H9 (cell line): ENCODE results near the gene ERI3. TPM values are rescaled to one million over a fixed set of nuclear protein-coding genes. Genes with fewer than 3 reads are reported as not detected.

Experiments
- DNase-seq: peaks from one replicate; pipeline ENCODE4 v3.0.0-alpha.2; 2017
- H2AFZ ChIP-seq: one replicate; pipeline ENCODE4 v1.6.1; 2013; ENCODE audit warnings: mild to moderate bottlenecking, low read length, control low read depth, moderate library complexity
- H2AK5ac ChIP-seq: 2 replicates; pipeline ENCODE4 v1.6.1; 2013; ENCODE audit warnings: low read length, control low read depth, mixed read lengths; ENCODE audit not compliant: insufficient read length
- H2BK120ac ChIP-seq: one replicate; pipeline ENCODE4 v1.6.1; 2013; ENCODE audit warnings: low read depth, mild to moderate bottlenecking, low read length, control low read depth, inconsistent platforms; ENCODE audit not compliant: poor library complexity, severe bottlenecking
- H2BK12ac ChIP-seq: 2 replicates; pipeline ENCODE4 v1.6.1; 2013; ENCODE audit warnings: low read length, control low read depth, mixed read lengths, low read depth; ENCODE audit not compliant: insufficient read length
- H2BK15ac ChIP-seq: 2 replicates; pipeline ENCODE4 v1.6.1; 2013; ENCODE audit warnings: low read depth, low read length, control low read depth
- H2BK20ac ChIP-seq: one replicate; pipeline ENCODE4 v1.6.1; 2013; ENCODE audit warnings: low read depth, mild to moderate bottlenecking, low read length, control low read depth, inconsistent platforms; ENCODE audit not compliant: poor library complexity, severe bottlenecking
- H2BK5ac ChIP-seq: 2 replicates; pipeline ENCODE4 v1.6.1; 2013; ENCODE audit warnings: low read length, control low read depth, mixed read lengths; ENCODE audit not compliant: insufficient read length
- H3K14ac ChIP-seq: 2 replicates; pipeline ENCODE4 v1.6.1; 2013; ENCODE audit warnings: low read length, control low read depth; ENCODE audit not compliant: insufficient read depth
- H3K18ac ChIP-seq: 2 replicates; pipeline ENCODE4 v1.6.1; 2013; ENCODE audit warnings: low read depth, mild to moderate bottlenecking, mixed read lengths, low read length, control low read depth; ENCODE audit not compliant: insufficient read length
- H3K23ac ChIP-seq: 2 replicates; pipeline ENCODE4 v1.6.1; 2013; ENCODE audit warnings: low read length, control low read depth, mixed read lengths, low read depth; ENCODE audit not compliant: insufficient read length
- H3K23me2 ChIP-seq: 2 replicates; pipeline ENCODE4 v1.6.1; 2013; ENCODE audit warnings: low read depth, mild to moderate bottlenecking, mixed read lengths, low read length, control low read depth; ENCODE audit not compliant: insufficient read length, poor library complexity, severe bottlenecking
- H3K27ac ChIP-seq: 2 replicates; pipeline ENCODE4 v1.5.1; 2013; ENCODE audit warnings: low read length, control low read depth, mixed read lengths, low read depth; ENCODE audit not compliant: insufficient read length
- H3K27me3 ChIP-seq: 2 replicates; pipeline ENCODE4 v1.6.1; 2013; ENCODE audit warnings: low read length, control low read depth, inconsistent platforms; ENCODE audit not compliant: insufficient read depth
- H3K4ac ChIP-seq: 2 replicates; pipeline ENCODE4 v1.6.1; 2013; ENCODE audit warnings: low read depth, mild to moderate bottlenecking, control low read depth, inconsistent platforms, low read length, moderate library complexity
- H3K4me1 ChIP-seq: 2 replicates; pipeline ENCODE4 v1.6.1; 2013; ENCODE audit warnings: low read length, control low read depth, inconsistent platforms; ENCODE audit not compliant: insufficient read depth
- H3K4me2 ChIP-seq: 2 replicates; pipeline ENCODE4 v1.6.1; 2013; ENCODE audit warnings: low read length, control low read depth, mixed read lengths; ENCODE audit not compliant: insufficient read length, insufficient read depth
- H3K56ac ChIP-seq: 2 replicates; pipeline ENCODE4 v1.6.1; 2013; ENCODE audit warnings: low read depth, mild to moderate bottlenecking, mixed read lengths, low read length, control low read depth; ENCODE audit not compliant: insufficient read length
- H3K79me1 ChIP-seq: 2 replicates; pipeline ENCODE4 v1.6.1; 2013; ENCODE audit warnings: low read depth, mild to moderate bottlenecking, moderate library complexity, low read length, control low read depth, inconsistent platforms; ENCODE audit not compliant: insufficient read depth, poor library complexity, severe bottlenecking
- H3K79me2 ChIP-seq: 2 replicates; pipeline ENCODE4 v1.6.1; 2013; ENCODE audit warnings: low read length, control low read depth, inconsistent platforms; ENCODE audit not compliant: insufficient read depth
- H3K9ac ChIP-seq: 2 replicates; pipeline ENCODE4 v1.6.1; 2013; ENCODE audit warnings: low read length, control low read depth, mixed read lengths; ENCODE audit not compliant: insufficient read length; ENCODE audit errors: extremely low read depth
- H3K9me3 ChIP-seq: one replicate; pipeline ENCODE4 v1.6.1; 2013; ENCODE audit warnings: low read depth, low read length, inconsistent platforms; ENCODE audit not compliant: control insufficient read depth
- H3T11ph ChIP-seq: one replicate; pipeline ENCODE4 v1.6.1; 2013; ENCODE audit warnings: mild to moderate bottlenecking, low read length, control low read depth, inconsistent platforms
- H4K20me1 ChIP-seq: one replicate; pipeline ENCODE4 v1.6.1; 2013; ENCODE audit not compliant: control insufficient read depth, insufficient read length, insufficient read depth
- H4K5ac ChIP-seq: 2 replicates; pipeline ENCODE4 v1.6.1; 2013; ENCODE audit warnings: low read depth, mild to moderate bottlenecking, mixed read lengths, low read length, control low read depth; ENCODE audit not compliant: insufficient read length
- H4K8ac ChIP-seq: replicated peaks from 2 replicates; pipeline ENCODE4 v1.6.1; 2013; ENCODE audit warnings: low read length, control low read depth, mixed read lengths, low read depth; ENCODE audit not compliant: insufficient read length
- H4K91ac ChIP-seq: 2 replicates; pipeline ENCODE4 v1.6.1; 2013; ENCODE audit warnings: low read depth, mild to moderate bottlenecking, moderate library complexity, mixed read lengths, low read length, control low read depth; ENCODE audit not compliant: insufficient read length
- H3K27ac Mint-ChIP-seq, 3 experiments: 2 replicates in 2 of 3; 3 replicates in 1 of 3; pipeline ENCODE4 v1.8.0; 2020 to 2021; ENCODE audit warnings: mixed read lengths in 3 of 3, mild to moderate bottlenecking in 1 of 3, moderate library complexity in 1 of 3
- H3K27me3 Mint-ChIP-seq: 2 replicates; pipeline ENCODE4 v1.8.0; 2021; ENCODE audit warnings: low read depth, mild to moderate bottlenecking, moderate library complexity, mixed read lengths
- H3K36me3 Mint-ChIP-seq, 3 experiments: 2 replicates in 2 of 3; 3 replicates in 1 of 3; pipeline ENCODE4 v1.8.0; 2020 to 2021; ENCODE audit warnings: low read depth in 3 of 3, mixed read lengths in 3 of 3; ENCODE audit not compliant: insufficient read depth in 1 of 3
- H3K4me1 Mint-ChIP-seq, 2 experiments: 2 replicates each; pipeline ENCODE4 v1.8.0; 2020; ENCODE audit warnings: mixed read lengths in 2 of 2
- H3K4me3 Mint-ChIP-seq, 2 experiments: 2 replicates in 1 of 2; 3 replicates in 1 of 2; pipeline ENCODE4 v1.8.0; 2020 to 2021; ENCODE audit warnings: mild to moderate bottlenecking in 2 of 2, mixed read lengths in 2 of 2, moderate library complexity in 1 of 2
- H3K9me3 Mint-ChIP-seq, 2 experiments: 2 replicates in 1 of 2; 3 replicates in 1 of 2; pipeline ENCODE4 v1.8.0; 2020; ENCODE audit warnings: mild to moderate bottlenecking in 2 of 2, mixed read lengths in 2 of 2, moderate library complexity in 1 of 2
- WGBS: extraction: QIAGEN DNeasy Blood & Tissue Kit; methylation state at CpG from one replicate; pipeline ENCODE4 v1.1.7; 2013; ENCODE audit warnings: missing lambda C conversion rate, low lambda C conversion rate, mixed read lengths; ENCODE audit not compliant: insufficient read length; ENCODE audit errors: extremely low coverage; 5-methylcytosine and 5-hydroxymethylcytosine counted together
- total RNA-seq: library from RNA; stranded (reverse); gene quantifications from 2 replicates; pipeline ENCODE4 v1.2.1, GENCODE V29; 2021
- TF ChIP-seq, protein P1 (sequence below): fragments of 200-600 bp; sonication (generic); conservative IDR thresholded peaks from 3 replicates; pipeline ENCODE4 v1.8.0; 2021; ENCODE audit warnings: antibody characterized with exemption, mild to moderate bottlenecking

The ERI3 gene
- total RNA-seq, 1 experiment from 2014 or later = 61.6 TPM

DNA sequence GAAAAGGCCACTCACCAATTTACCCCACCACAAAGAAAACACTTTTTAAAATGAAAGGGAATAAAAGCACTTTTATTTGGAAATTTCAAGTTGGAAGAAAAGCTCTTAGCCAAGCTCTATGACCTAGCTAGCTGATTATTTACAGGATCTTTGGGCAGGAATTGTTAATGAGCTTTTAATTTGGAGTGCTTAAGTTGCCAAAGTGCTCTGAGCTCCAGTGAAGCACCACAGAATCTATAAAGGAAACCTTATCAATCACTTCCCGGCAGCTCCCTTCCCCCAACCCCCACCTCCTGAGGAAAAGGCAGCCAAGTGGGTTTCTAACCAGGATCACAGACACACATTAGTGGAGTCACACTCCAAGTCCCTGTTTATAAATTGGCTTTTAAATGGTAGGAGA is 1.5 kb downstream of the ERI3 start:
- no peaks in the 10 kb centered on the region for H3K27me3 Mint-ChIP-seq
- Histone ChIP-seq H3K23me2 (peaks cover 6% of the 10 kb centered on the region), H2BK5ac (no peak overlapping the region), H2BK20ac (no peak overlapping the region), H3K4me2 (peak overlapping the region; percentile 97), H4K5ac (no peak overlapping the region), H3K27me3 (no peaks in the 10 kb centered on the region), H3K9ac (no peak overlapping the region), H3K79me1 (no peaks in the 10 kb centered on the region), H4K8ac (no peak overlapping the region), H3K14ac (no peak overlapping the region), H3T11ph (no peak overlapping the region), H2BK12ac (no peak overlapping the region), H2AFZ (no peak overlapping the region), H4K91ac (no peak overlapping the region), H3K9me3 (no peaks in the 10 kb centered on the region), H3K4me1 (peaks cover 3% of the 10 kb centered on the region; the same call in 1 of the 2 replicates), H3K23ac (no peak overlapping the region), H2BK120ac (no peak overlapping the region), H2BK15ac (no peak overlapping the region), H4K20me1 (no peaks in the 10 kb centered on the region), H3K18ac (no peak overlapping the region), H3K27ac (no peak overlapping the region), H3K56ac (no peak overlapping the region), H3K79me2 (peaks cover 4% of the 10 kb centered on the region; the same call in 1 of the 2 replicates), H2AK5ac (no peak overlapping the region), H3K4ac (no peak overlapping the region)
- no CpG with 5 or more reads among the region's 1 CpG for WGBS
- H3K27ac Mint-ChIP-seq = no peak overlapping the region
- peak overlapping the region; percentile 83 to 88 for H3K4me3 Mint-ChIP-seq
- DNase-seq = no peak
- H3K4me1 Mint-ChIP-seq = peaks cover 32 to 43% of the 10 kb centered on the region in 2 experiments
- no peaks in the 10 kb centered on the region for H3K9me3 Mint-ChIP-seq
- peaks cover 0 to 9% (median 0%) of the 10 kb centered on the region in 3 experiments; a peak in 2 of 7 replicates for H3K36me3 Mint-ChIP-seq
- TF ChIP-seq, protein P1, sequence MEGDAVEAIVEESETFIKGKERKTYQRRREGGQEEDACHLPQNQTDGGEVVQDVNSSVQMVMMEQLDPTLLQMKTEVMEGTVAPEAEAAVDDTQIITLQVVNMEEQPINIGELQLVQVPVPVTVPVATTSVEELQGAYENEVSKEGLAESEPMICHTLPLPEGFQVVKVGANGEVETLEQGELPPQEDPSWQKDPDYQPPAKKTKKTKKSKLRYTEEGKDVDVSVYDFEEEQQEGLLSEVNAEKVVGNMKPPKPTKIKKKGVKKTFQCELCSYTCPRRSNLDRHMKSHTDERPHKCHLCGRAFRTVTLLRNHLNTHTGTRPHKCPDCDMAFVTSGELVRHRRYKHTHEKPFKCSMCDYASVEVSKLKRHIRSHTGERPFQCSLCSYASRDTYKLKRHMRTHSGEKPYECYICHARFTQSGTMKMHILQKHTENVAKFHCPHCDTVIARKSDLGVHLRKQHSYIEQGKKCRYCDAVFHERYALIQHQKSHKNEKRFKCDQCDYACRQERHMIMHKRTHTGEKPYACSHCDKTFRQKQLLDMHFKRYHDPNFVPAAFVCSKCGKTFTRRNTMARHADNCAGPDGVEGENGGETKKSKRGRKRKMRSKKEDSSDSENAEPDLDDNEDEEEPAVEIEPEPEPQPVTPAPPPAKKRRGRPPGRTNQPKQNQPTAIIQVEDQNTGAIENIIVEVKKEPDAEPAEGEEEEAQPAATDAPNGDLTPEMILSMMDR = no peak
